HFF-Myc (cell line): ENCODE results near the gene NAXE.
"Not testable (repeated sequence)": the region's sequence is repeated elsewhere in the genome, so short reads cannot be mapped to it uniquely, and the experiment has no call there.

ENCODE experiments used
- DNase-seq: peaks from one replicate; pipeline ENCODE4 v3.0.0-alpha.2; 2011; ENCODE audit warnings: low read depth; ENCODE audit errors: extremely low read depth
- H3K4me3 ChIP-seq: replicated peaks from 2 replicates; pipeline ENCODE4 v1.5.1; 2011; ENCODE audit warnings: low read depth, mild to moderate bottlenecking, control low read depth, low read length
- CTCF ChIP-seq: IDR thresholded peaks from 2 replicates; pipeline ENCODE4 v1.5.1; 2012; ENCODE audit warnings: mild to moderate bottlenecking, low read depth, low read length, control low read depth; ENCODE audit errors: missing control alignments

Gene NAXE

GRCh38 chr1:156601892-156602291, 10.3 kb downstream of the NAXE start:
- peak overlapping the region; percentile 74 for H3K4me3 ChIP-seq
- TF ChIP-seq CTCF, result no peak
- no peak for DNase-seq

- TF ChIP-seq CTCF, result peak; percentile 54
- DNase-seq, result no peak
- no peak overlapping the region for H3K4me3 ChIP-seq
Observed at GRCh38 chr1:156602557-156602993, 11.0 kb downstream of the NAXE start.

GRCh38 chr1:156607344-156607743, 15.8 kb downstream of the NAXE start:
- H3K4me3 ChIP-seq, DNase-seq: not testable (repeated sequence)

GRCh38 chr1:156608036-156608674, 16.6 kb downstream of the NAXE start:
- H3K4me3 ChIP-seq, result no peak overlapping the region
- DNase-seq, result peak; percentile 51
- peak; percentile 79 for TF ChIP-seq CTCF

- no peak for DNase-seq
- TF ChIP-seq CTCF, result peak; percentile 64
- H3K4me3 ChIP-seq, result no peak overlapping the region
Observed at GRCh38 chr1:156608981-156609380, 17.4 kb downstream of the NAXE start.

GRCh38 chr1:156610072-156610471, 18.5 kb downstream of the NAXE start:
- not testable (repeated sequence) for H3K4me3 ChIP-seq, DNase-seq

GRCh38 chr1:156612666-156613065, 21.1 kb downstream of the NAXE start:
- no peak for DNase-seq
- no peak for TF ChIP-seq CTCF
- no peak overlapping the region for H3K4me3 ChIP-seq

- DNase-seq, result no peak
- TF ChIP-seq CTCF, result no peak
- H3K4me3 ChIP-seq, result no peak overlapping the region
Observed at GRCh38 chr1:156615946-156616345, 24.4 kb downstream of the NAXE start.
